Stimulated activated CD8-positive, alpha-beta memory T cell treated with anti-CD3 and anti-CD28 coated beads, Interleukin-12 subunit alpha, Interleukin-12 subunit beta, amount 100 ng/mL, for 24 hours (primary cell): ENCODE measurements around the gene NGLY1.
A peak's percentile ranks its signal among the peaks of the same experiment; 100 is the strongest.

Source experiments
- DNase-seq: peaks from one replicate; pipeline ENCODE4 v3.0.0-alpha.2; 2020; ENCODE audit errors: extremely low read depth

NGLY1 gene

DNA sequence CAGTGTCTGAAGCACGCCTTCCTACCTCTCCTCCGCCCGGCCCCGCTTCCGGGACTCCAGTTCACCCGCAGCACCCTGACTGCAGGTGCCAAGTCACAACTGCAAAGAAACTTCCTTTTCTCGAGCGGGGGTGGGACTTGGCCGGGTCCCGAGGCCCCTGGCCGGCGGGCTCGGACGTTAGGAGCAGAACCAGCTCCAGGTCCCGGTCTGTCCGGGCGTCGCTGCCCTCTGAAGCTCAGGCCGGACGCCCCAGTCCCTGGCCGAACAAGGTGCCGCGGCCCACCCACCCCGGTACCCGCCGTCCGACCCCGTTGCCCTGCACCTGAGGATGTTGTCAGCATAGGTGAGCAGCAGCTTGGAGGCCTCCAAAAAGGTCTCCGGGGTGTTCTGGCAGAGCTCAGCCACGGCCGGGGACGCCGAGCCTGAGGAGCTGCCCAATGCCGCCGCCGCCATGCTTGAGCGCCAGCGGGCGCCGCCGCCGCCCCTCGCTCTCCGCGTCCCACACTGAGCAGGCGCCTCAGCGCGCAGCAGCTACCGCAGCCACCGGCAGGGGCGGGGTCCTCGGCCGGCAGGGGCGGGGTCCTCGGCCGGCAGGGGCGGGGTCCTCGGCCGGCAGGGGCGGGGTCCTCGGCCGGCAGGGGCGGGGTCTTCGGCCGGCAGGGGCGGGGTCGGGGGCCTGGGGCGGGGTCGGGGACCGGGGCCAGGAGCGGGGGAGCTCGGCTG is at the start of gene NGLY1:
Gene NGLY1 (minus strand): TSS at position 506 of the 723 bp plus-strand sequence. CDS start 53 bp downstream, at position 453.
- DNase-seq = peak; percentile 59

DNA sequence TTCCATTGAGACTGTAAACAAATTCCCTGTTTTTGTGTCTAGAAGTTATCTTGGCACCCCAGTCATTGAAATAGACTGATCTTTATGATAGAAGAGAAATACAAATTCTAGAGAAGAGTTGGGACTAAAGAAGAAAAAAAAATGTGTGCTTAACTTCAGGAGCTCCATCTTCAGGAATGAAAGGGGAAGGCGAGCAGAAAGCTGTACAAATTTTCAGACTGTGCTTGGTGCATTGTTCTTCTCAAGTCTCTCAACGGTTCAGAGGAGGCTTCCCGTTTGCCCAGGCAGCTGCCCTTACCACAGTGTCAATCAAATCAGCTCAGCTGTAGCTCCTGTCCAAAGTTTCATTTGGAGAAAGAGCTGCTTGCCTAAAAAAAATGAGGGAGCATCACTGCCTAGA is 48.3 kb upstream of the NGLY1 start:
- DNase-seq = no peak

- no peak for DNase-seq
Measured at GRCh38 chr3:25830373-25831280, 47.4 kb upstream of the NGLY1 start.

- DNase-seq = no peak
Measured at GRCh38 chr3:25826510-25826909, 43.3 kb upstream of the NGLY1 start.

GRCh38 chr3:25823314-25823713 is 40.1 kb upstream of the NGLY1 start:
- DNase-seq = no peak

DNA sequence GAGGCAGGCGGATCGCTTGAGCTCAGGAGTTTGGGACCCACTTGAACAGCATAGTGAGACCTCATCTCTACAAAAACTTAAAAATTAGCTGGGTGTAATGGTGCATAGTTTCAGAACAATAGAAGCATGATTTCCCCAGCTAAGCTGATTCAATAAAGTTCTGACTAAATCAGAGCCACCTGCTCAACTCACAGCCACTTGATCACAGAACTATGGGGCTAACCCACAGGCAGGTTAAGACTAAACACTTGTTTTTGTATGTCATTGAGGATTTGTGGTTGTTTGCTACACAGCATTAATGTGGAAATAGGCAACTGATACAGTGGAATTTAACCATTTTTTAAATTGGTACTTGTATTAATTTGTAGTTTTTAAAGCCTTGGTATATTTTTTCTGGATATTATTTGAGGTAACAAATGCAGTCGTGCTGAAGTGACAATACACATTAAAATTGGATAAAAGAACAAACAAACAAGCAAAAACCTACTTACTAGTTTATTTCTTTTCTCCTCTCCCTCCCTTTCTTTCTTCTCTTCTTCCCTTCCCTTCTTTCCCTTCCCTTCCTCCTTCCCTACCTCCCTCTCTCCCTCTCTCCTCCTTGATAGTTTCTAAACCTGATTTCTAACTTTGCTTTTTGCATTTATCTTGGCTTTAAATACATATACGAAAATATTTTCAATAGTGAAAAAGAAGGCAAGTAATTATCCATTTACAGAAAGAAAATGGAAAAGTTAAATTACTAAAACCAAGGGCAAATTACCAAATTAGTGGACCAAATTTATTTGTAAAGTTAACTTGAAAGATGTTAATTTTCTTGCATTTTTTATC is 38.7 kb upstream of the NGLY1 start:
- DNase-seq = no peak

GRCh38 chr3:25820816-25821486 is 37.7 kb upstream of the NGLY1 start:
- DNase-seq = no peak

DNA sequence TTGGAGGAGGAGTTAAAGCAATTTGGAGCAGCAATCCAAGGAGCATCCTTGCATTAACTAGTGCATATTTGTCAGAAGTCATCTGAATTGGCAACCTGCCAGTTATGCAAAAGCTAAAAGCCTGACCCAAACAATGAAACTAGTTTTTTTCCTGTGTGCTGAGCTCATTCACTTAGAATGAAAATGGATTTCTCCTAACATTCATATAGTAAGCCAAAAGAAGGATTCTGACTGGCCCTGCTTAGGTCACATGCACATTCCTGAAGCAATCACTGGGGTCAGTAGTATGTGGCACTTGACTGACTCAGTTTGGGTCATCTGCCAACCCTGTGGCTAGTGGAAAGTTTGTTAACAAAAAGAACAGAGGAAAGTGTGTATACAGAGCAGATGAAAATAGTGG is 37.1 kb upstream of the NGLY1 start:
- no peak for DNase-seq

GRCh38 chr3:25818335-25818734 is 35.1 kb upstream of the NGLY1 start:
- no peak for DNase-seq

DNA sequence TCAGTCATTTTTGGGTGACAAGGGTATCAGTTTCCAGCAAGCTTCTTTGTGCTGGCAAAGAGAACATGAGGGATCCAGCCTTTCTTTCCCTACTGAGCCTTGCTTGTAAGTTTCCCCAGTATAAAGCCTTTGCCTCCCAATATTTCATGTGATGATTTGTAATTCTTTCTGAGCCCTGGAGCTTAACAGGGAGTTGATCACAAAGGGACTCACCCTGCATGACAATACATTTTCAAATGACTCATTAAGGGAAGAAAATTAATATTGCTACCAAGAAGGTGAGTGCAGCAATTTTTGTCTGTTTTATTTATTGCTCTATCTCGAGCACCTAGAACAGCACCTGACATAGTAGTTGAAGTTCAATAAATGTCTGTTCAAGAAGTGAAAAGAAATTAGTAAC is 34.4 kb upstream of the NGLY1 start:
- DNase-seq = no peak

DNA sequence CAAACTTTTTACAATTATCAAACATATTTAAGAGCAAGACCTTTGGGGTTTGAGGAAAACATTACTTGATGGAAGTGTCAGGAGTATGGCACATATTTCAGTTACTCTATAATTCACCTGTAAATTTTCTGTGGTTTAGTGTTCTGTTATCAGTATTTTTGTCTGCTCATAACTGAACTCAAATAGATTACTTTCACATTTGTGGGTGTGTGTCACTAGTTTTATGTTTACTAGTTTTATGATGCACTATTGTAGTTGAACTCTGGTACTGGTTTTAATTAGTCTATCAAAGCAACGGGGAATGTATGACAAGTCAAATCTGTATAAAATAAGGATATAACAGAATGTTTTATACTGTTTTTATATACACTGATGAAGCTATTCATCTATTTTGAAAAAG is 33.9 kb upstream of the NGLY1 start:
- DNase-seq = no peak

- no peak for DNase-seq
Measured at GRCh38 chr3:25812644-25813043, 29.4 kb upstream of the NGLY1 start.

DNA sequence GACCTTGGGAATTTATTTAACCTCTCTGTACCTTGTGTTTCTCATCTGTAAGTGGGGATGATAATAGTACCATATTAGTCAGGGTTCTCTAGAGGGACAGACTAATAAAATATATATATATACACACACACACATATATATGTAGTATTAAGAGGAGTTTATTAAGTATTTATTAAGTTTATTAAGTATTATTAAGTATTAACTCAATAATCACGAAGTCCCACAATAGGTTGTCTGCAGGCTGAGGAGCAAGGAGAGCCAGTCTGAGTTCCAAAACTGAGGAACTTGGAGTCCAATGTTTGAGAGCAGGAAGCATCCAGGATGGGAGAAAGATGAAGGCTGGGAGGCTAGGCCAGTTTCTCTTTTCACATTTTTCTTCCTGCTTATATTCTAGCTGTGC is 21.4 kb upstream of the NGLY1 start:
- DNase-seq = no peak

- DNase-seq = no peak
Measured at GRCh38 chr3:25803833-25804232, 20.6 kb upstream of the NGLY1 start.

GRCh38 chr3:25801786-25802185 is 18.5 kb upstream of the NGLY1 start:
- DNase-seq = no peak

- DNase-seq = peak; percentile 83
Measured at GRCh38 chr3:25789596-25790556, 6.6 kb upstream of the NGLY1 start, which contains the start of gene OXSM. OXSM (plus strand) TSS chr3:25790090; CDS start chr3:25791021, 931 bp downstream.

DNA sequence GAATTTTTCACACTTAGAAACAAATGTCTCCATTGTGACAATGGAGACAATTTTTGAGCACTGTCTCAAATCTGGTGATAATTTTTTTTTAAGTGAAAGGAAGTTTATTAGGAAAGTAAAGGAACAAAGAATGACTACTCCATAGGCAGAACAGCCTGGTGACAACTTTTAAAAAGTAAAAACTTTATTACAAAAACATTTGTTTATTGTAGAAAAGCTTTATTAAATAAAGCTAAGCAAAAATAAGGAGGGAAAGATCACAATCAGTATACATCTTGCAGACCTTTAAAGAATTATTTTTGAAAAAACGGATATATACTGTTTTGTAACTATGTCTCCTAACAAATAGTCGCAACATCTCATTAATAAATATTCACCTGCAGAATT is 6.0 kb upstream of the NGLY1 start:
- no peak for DNase-seq

DNA sequence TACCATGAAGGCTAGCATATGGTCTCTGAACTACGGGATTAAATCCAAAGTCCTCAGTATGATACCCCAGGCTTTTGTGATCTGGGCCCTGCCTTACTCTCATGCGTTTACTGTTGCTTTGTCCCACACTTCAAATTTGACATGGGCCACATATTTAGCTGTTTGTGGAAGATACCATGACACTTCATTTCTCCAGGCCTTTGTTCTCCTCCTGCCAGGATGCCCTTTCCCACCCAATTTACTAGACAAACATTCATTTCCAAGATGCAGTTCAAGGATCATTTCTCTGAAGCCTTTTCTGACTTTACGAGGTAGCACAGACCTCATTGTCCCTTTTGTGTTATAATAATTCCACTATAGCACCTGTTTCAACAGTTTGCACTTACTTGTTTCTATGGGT is 4.4 kb upstream of the NGLY1 start:
- no peak for DNase-seq

DNA sequence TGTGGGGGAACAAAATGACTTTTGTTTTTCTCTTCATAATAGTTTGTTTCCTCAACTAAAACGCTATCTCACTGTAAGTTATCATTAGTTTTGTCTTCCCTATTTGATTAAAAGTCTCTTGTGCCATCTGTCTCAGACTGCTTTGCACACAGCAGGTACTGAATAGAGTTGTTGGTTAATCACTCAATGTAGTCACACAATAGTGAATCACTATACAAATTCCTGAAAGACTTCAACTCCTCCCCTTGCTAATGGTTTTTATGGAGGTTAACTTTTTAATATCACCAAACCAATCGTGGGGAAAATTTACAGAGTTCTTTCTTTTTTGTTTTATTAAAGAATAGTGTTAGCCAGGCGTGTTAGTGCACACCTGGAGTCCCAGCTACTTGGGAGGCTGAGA is 2.6 kb upstream of the NGLY1 start:
- no peak for DNase-seq

DNA sequence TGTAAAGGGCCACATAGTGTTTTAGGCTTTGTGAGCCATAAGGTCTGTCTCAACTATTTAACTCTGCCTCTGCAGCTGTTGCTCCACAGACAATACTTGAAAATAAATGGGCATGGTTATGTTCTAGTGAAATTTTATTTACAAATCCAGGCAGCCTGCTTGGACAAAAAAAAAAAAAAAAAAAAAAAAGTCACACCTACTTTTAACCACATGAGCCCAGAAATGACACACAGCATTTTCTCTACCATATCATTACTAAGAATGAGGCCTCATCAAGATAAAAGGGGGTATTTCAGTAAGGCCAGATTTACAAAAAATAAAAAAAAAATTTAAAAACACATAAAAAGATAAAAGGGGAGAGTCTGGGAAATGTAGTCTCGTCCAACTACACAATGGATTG is 1.7 kb upstream of the NGLY1 start:
- DNase-seq = no peak
